K562 (cell line): Measurements from ENCODE around the gene MPHOSPH6. TPM values are rescaled to one million over a fixed set of nuclear protein-coding genes. Genes with fewer than 3 reads are reported as not detected.
A peak's percentile ranks its signal among the peaks of the same experiment; 100 is the strongest.

Experiments
- ATF1 ChIP-seq, 2 experiments: fragments of 450-650 bp in 1 of 2; IDR thresholded peaks; 2 replicates each; pipeline ENCODE4 v1.6.1; 2016; ENCODE audit warnings: missing compliant biosample characterization in 1 of 2, missing genetic modification characterization in 1 of 2
- BMI1 ChIP-seq: fragments of 150-350 bp; IDR thresholded peaks from 2 replicates; pipeline ENCODE4 v1.6.1; 2014; ENCODE audit warnings: low read length
- ELF1 ChIP-seq: fragments of 200-800 bp; sonication (Bioruptor generic); IDR thresholded peaks from 2 replicates; pipeline ENCODE4 v1.6.1; 2016; ENCODE audit warnings: missing genetic modification characterization, missing compliant biosample characterization
- ELF2 ChIP-seq: fragments of 250-450 bp; sonication (Bioruptor Pico); IDR thresholded peaks from 2 replicates; pipeline ENCODE4 v1.5.0; 2021; ENCODE audit warnings: mild to moderate bottlenecking
- EP300 ChIP-seq: IDR thresholded peaks from 2 replicates; pipeline ENCODE4 v1.6.1; 2012; ENCODE audit warnings: low read length, improper control_type of control experiment
- FOXA3 ChIP-seq, 2 experiments: fragments of 450-650 bp in 1 of 2; sonication (generic) in 1 of 2; formaldehyde crosslinking; IDR thresholded peaks in 1 of 2; conservative IDR thresholded peaks in 1 of 2; 2 replicates each; pipeline versions ENCODE4 v1.4.0 to v1.8.0; 2020 to 2022; ENCODE audit warnings: mild to moderate bottlenecking in 2 of 2, missing genetic modification reagents in 1 of 2
- KDM2B ChIP-seq: fragments of 250-450 bp; sonication (Bioruptor Pico); IDR thresholded peaks from 2 replicates; pipeline ENCODE4 v1.8.0; 2021; ENCODE audit warnings: mild to moderate bottlenecking, moderate library complexity
- MYBL2 ChIP-seq, 2 experiments: fragments of 450-650 bp in 1 of 2; sonication (generic) in 1 of 2; formaldehyde crosslinking in 1 of 2; IDR thresholded peaks; 2 replicates each; pipeline versions ENCODE4 v1.6.1 to v1.8.1; 2017 to 2022; ENCODE audit warnings: borderline replicate concordance in 1 of 2, inconsistent platforms in 1 of 2, low read depth in 1 of 2, mild to moderate bottlenecking in 1 of 2, missing genetic modification reagents in 1 of 2, moderate library complexity in 1 of 2
- POLR2G ChIP-seq: fragments of 200-400 bp; formaldehyde crosslinking; IDR thresholded peaks from 2 replicates; pipeline ENCODE4 v1.6.1; 2017; ENCODE audit warnings: low read depth, mild to moderate bottlenecking, antibody characterized with exemption, low read length, moderate library complexity
- PYGO2 ChIP-seq: fragments of 450-650 bp; IDR thresholded peaks from 2 replicates; pipeline ENCODE4 v1.6.1; 2016; ENCODE audit warnings: mild to moderate bottlenecking, missing genetic modification characterization, moderate library complexity, missing compliant biosample characterization
- RBFOX2 ChIP-seq: fragments of 200-400 bp; formaldehyde crosslinking; IDR thresholded peaks from 2 replicates; pipeline ENCODE4 v1.6.1; 2017; ENCODE audit warnings: low read depth, mild to moderate bottlenecking, low read length, moderate library complexity
- RNF2 ChIP-seq: sonication (generic); IDR thresholded peaks from 2 replicates; pipeline ENCODE4 v1.6.1; 2016
- SNAPC5 ChIP-seq: fragments of 250-450 bp; sonication (Bioruptor Pico); IDR thresholded peaks from 2 replicates; pipeline ENCODE4 v1.8.0; 2021; ENCODE audit warnings: moderate library complexity, mild to moderate bottlenecking, inconsistent platforms
- SRSF7 ChIP-seq: fragments of 200-400 bp; formaldehyde crosslinking; optimal IDR thresholded peaks from 2 replicates; pipeline ENCODE3; 2017; ENCODE audit warnings: mild to moderate bottlenecking, low read depth, low read length
- SUPT5H ChIP-seq: fragments of 450-650 bp; IDR thresholded peaks from 2 replicates; pipeline ENCODE4 v1.6.1; 2016
- ZNF134 ChIP-seq: fragments of 250-450 bp; sonication (Bioruptor Pico); conservative IDR thresholded peaks from 2 replicates; pipeline ENCODE4 v1.4.0; 2020
- ZNF253 ChIP-seq: fragments of 250-450 bp; sonication (Bioruptor Pico); conservative IDR thresholded peaks from 2 replicates; pipeline ENCODE4 v1.6.1; 2021; ENCODE audit warnings: mild to moderate bottlenecking
- ZNF668 ChIP-seq: fragments of 250-450 bp; sonication (Bioruptor Pico); IDR thresholded peaks from 2 replicates; pipeline ENCODE4 v1.8.0; 2022; ENCODE audit warnings: mild to moderate bottlenecking, inconsistent platforms
- polyA plus RNA-seq, 8 experiments: library from polyadenylated mRNA; depleted of rRNA in 4 of 8; stranded (reverse) in 5 of 8; unstranded in 3 of 8; fragments of >200 nt; fragmentation: Nextera tagmentation in 2 of 8; fragmentation: Illumina TruSeq in 1 of 8; extraction: Ambion mirVana in 2 of 8; extraction: Trizol in 1 of 8; gene quantifications; 2 replicates each; pipeline versions ENCODE4 v1.2.1 to v1.2.3, GENCODE V29; 2011 to 2014; ENCODE audit warnings: inconsistent platforms in 1 of 8, missing spikeins in 1 of 8
- total RNA-seq, 7 experiments: library from RNA; depleted of rRNA in 6 of 7; stranded (reverse); fragments of >200 nt in 6 of 7; fragmentation: Illumina TruSeq in 2 of 7; extraction: Trizol in 2 of 7; gene quantifications; 2 replicates each; pipeline versions ENCODE4 v1.2.1 to v1.2.3, GENCODE V29; 2011 to 2021; ENCODE audit warnings: low replicate concordance in 1 of 7
- TF ChIP-seq, protein P1 (sequence below): fragments of 450-650 bp; formaldehyde crosslinking; IDR thresholded peaks from 2 replicates; pipeline ENCODE4 v1.4.0; 2020; ENCODE audit warnings: mild to moderate bottlenecking, moderate library complexity
- TF ChIP-seq, protein P2 (sequence below): fragments of 450-650 bp; formaldehyde crosslinking; IDR thresholded peaks from 2 replicates; pipeline ENCODE4 v1.4.0; 2022; ENCODE audit warnings: missing genetic modification characterization
- TF ChIP-seq, protein P3 (sequence below): fragments of 450-650 bp; conservative IDR thresholded peaks from 2 replicates; pipeline ENCODE4 v1.6.1; 2016; ENCODE audit warnings: missing genetic modification characterization, low read depth, mild to moderate bottlenecking, missing compliant biosample characterization, moderate library complexity
- TF ChIP-seq, protein P4 (sequence below): sonication (generic); formaldehyde crosslinking; IDR thresholded peaks from 2 replicates; pipeline ENCODE4 v1.8.0; 2023; ENCODE audit warnings: mild to moderate bottlenecking, missing genetic modification reagents

Gene MPHOSPH6
- total and polyA plus RNA-seq, 9 of the 15 experiments (the other 6 are each of a cell fraction or from before 2014, with no cell fraction given), result 37.0 to 153 (median 76.7) TPM

GRCh38 chr16:82169861-82170845 lies at the start of gene MPHOSPH6 (continued):
- TF ChIP-seq ZNF668 (CRISPR knock-in tag) (no peak), PYGO2 (tag) (no peak), POLR2G (peak; percentile 87), ELF2 (CRISPR knock-in tag) (no peak), ELF1 (tag) (no peak), SNAPC5 (CRISPR knock-in tag) (no peak), BMI1 (no peak; the same call in 1 of the 2 replicates), ZNF253 (CRISPR knock-in tag) (no peak), RNF2 (peak; percentile 89), MYBL2 (IDR thresholded peaks at IDR 0.05; ENCODE audit: low read depth) (no peak), MYBL2 (CRISPR knock-in tag; IDR thresholded peaks at IDR 0.05; ENCODE audit: borderline replicate concordance) (no peak), RBFOX2 (peak; percentile 88), SUPT5H (peak; percentile 85), FOXA3 (CRISPR knock-in tag; conservative IDR thresholded peaks at IDR 0.05 in 1 of 2, IDR thresholded peaks at IDR 0.05 in 1 of 2) (peak in 1 of 2 experiments; percentile 71; a peak in 1 of 4 replicates), ATF1 (CRISPR knock-in tag; IDR thresholded peaks at IDR 0.05) (no peak), ATF1 (tag; IDR thresholded peaks at IDR 0.05) (peak; percentile 88), KDM2B (CRISPR knock-in tag) (peak; percentile 100), ZNF134 (CRISPR knock-in tag) (no peak), EP300 (no peak), SRSF7 (no peak)
- TF ChIP-seq, protein P1, sequence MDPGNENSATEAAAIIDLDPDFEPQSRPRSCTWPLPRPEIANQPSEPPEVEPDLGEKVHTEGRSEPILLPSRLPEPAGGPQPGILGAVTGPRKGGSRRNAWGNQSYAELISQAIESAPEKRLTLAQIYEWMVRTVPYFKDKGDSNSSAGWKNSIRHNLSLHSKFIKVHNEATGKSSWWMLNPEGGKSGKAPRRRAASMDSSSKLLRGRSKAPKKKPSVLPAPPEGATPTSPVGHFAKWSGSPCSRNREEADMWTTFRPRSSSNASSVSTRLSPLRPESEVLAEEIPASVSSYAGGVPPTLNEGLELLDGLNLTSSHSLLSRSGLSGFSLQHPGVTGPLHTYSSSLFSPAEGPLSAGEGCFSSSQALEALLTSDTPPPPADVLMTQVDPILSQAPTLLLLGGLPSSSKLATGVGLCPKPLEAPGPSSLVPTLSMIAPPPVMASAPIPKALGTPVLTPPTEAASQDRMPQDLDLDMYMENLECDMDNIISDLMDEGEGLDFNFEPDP, result no peak
- TF ChIP-seq, protein P2, sequence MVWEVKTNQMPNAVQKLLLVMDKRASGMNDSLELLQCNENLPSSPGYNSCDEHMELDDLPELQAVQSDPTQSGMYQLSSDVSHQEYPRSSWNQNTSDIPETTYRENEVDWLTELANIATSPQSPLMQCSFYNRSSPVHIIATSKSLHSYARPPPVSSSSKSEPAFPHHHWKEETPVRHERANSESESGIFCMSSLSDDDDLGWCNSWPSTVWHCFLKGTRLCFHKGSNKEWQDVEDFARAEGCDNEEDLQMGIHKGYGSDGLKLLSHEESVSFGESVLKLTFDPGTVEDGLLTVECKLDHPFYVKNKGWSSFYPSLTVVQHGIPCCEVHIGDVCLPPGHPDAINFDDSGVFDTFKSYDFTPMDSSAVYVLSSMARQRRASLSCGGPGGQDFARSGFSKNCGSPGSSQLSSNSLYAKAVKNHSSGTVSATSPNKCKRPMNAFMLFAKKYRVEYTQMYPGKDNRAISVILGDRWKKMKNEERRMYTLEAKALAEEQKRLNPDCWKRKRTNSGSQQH (CRISPR knock-in tag), result peak; percentile 99
- TF ChIP-seq, protein P3, sequence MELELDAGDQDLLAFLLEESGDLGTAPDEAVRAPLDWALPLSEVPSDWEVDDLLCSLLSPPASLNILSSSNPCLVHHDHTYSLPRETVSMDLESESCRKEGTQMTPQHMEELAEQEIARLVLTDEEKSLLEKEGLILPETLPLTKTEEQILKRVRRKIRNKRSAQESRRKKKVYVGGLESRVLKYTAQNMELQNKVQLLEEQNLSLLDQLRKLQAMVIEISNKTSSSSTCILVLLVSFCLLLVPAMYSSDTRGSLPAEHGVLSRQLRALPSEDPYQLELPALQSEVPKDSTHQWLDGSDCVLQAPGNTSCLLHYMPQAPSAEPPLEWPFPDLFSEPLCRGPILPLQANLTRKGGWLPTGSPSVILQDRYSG (tag), result no peak; the same call in 1 of the 2 replicates
- TF ChIP-seq, protein P4, sequence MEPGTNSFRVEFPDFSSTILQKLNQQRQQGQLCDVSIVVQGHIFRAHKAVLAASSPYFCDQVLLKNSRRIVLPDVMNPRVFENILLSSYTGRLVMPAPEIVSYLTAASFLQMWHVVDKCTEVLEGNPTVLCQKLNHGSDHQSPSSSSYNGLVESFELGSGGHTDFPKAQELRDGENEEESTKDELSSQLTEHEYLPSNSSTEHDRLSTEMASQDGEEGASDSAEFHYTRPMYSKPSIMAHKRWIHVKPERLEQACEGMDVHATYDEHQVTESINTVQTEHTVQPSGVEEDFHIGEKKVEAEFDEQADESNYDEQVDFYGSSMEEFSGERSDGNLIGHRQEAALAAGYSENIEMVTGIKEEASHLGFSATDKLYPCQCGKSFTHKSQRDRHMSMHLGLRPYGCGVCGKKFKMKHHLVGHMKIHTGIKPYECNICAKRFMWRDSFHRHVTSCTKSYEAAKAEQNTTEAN (CRISPR knock-in tag), result no peak
